ENCODE measurements around the gene MMGT1. TPM values are rescaled to one million over a fixed set of nuclear protein-coding genes. Genes with fewer than 3 reads are reported as not detected.

Gene MMGT1
- polyA plus RNA-seq = 24.7 TPM
- long read RNA-seq, donor 1, partial matches to known transcripts = 0 of 4 reads
- long read RNA-seq, donor 1, other reads (novel, unspliced or antisense) = 0 of 4 reads
- long read RNA-seq, donor 2, transcript MMGT1-201 (4 exons, 3,738 nt) = major isoform, 16 of 16 reads
- long read RNA-seq, donor 2, partial matches to known transcripts = 0 of 16 reads
- long read RNA-seq, donor 2, other reads (novel, unspliced or antisense) = 0 of 16 reads
- long read RNA-seq, donor 3, transcript MMGT1-201 (4 exons, 3,738 nt) = major isoform, 14 of 14 reads
- long read RNA-seq, donor 3, partial matches to known transcripts = 0 of 14 reads
- long read RNA-seq, donor 3, other reads (novel, unspliced or antisense) = 0 of 14 reads
- long read RNA-seq, donor 4, partial matches to known transcripts = 0 of 3 reads
- long read RNA-seq, donor 4, other reads (novel, unspliced or antisense) = 0 of 3 reads
- long read RNA-seq, donor 5, transcript MMGT1-201 (4 exons, 3,738 nt) = major isoform, 10 of 10 reads
- long read RNA-seq, donor 5, partial matches to known transcripts = 0 of 10 reads
- long read RNA-seq, donor 5, other reads (novel, unspliced or antisense) = 0 of 10 reads
- long read RNA-seq, donor 6, transcript MMGT1-201 (4 exons, 3,738 nt) = major isoform, 7 of 7 reads
- long read RNA-seq, donor 6, partial matches to known transcripts = 0 of 7 reads
- long read RNA-seq, donor 6, other reads (novel, unspliced or antisense) = 0 of 7 reads
- long read RNA-seq, donor 7, transcript MMGT1-201 (4 exons, 3,738 nt) = major isoform, 8 of 8 reads
- long read RNA-seq, donor 7, partial matches to known transcripts = 0 of 8 reads
- long read RNA-seq, donor 7, other reads (novel, unspliced or antisense) = 0 of 8 reads
- long read RNA-seq, donor 8, transcript MMGT1-201 (4 exons, 3,738 nt) = major isoform, 10 of 10 reads
- long read RNA-seq, donor 8, partial matches to known transcripts = 0 of 10 reads
- long read RNA-seq, donor 8, other reads (novel, unspliced or antisense) = 0 of 10 reads
- long read RNA-seq, donor 9, transcript MMGT1-201 (4 exons, 3,738 nt) = major isoform, 10 of 10 reads
- long read RNA-seq, donor 9, partial matches to known transcripts = 0 of 10 reads
- long read RNA-seq, donor 9, other reads (novel, unspliced or antisense) = 0 of 10 reads
- long read RNA-seq, donor 10, transcript MMGT1-201 (4 exons, 3,738 nt) = major isoform, 14 of 14 reads
- long read RNA-seq, donor 10, partial matches to known transcripts = 0 of 14 reads
- long read RNA-seq, donor 10, other reads (novel, unspliced or antisense) = 0 of 14 reads
- long read RNA-seq, donor 11, transcript MMGT1-201 (4 exons, 3,738 nt) = major isoform, 7 of 7 reads
- long read RNA-seq, donor 11, partial matches to known transcripts = 0 of 7 reads
- long read RNA-seq, donor 11, other reads (novel, unspliced or antisense) = 0 of 7 reads

- Histone ChIP-seq H3K27ac (ENCODE audit: low read length) (peak within 1 kb of the TSS; percentile 94), H3K4me1 (ENCODE audit: control insufficient read depth, insufficient read depth, low read length) (peaks cover 7% of the 10 kb centered on the region), H3K27me3 (ENCODE audit: control insufficient read depth, insufficient read depth, low read length) (no peaks in the 10 kb centered on the region), H3K36me3 (ENCODE audit: control insufficient read depth, insufficient read depth, low read length) (no peaks in the 10 kb centered on the region), H3K4me3 (ENCODE audit: low read length) (peak within 1 kb of the TSS; percentile 73), H3K9me3 (ENCODE audit: control insufficient read depth, low read depth, low read length) (no peaks in the 10 kb centered on the region)
- DNase-seq = peak; percentile 76 to 88
- WGBS (ENCODE audit: insufficient coverage, low lambda C conversion rate) = no CpG with 5 or more reads among the region's 65 CpGs
Measured at GRCh38 chrX:135973548-135974278, at the start of gene MMGT1. Gene MMGT1, minus strand, starts transcription at chrX:135973988. Its CDS starts 313 bp downstream, at chrX:135973675.

DNA sequence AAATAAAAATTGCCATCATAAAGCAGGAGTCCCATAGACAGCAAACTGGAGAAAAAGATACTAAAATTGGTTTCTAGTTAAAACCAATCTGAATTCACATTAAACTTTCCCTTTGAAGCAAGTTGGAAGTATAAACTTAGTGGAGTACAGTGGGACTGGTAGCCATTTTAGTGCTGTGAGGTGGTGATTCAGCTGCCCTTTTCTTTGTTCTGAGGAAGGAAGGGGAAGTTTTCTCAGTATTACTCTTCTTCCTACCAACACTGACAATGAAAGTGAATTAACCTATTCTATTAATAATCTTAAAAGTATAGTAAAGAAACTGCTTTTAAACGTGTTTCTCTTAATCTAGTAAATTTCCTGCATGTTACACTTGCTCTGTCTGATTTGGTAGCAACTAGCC lies 48.1 kb upstream of the MMGT1 start:
- WGBS (ENCODE audit: insufficient coverage, low lambda C conversion rate) = no CpG with 5 or more reads among the region's 1 CpG
- Histone ChIP-seq H3K4me3 (ENCODE audit: low read length) (no peak overlapping the region), H3K36me3 (ENCODE audit: control insufficient read depth, insufficient read depth, low read length) (peaks cover 12% of the 10 kb centered on the region), H3K27ac (ENCODE audit: low read length) (no peak overlapping the region), H3K9me3 (ENCODE audit: control insufficient read depth, low read depth, low read length) (no peaks in the 10 kb centered on the region), H3K27me3 (ENCODE audit: control insufficient read depth, insufficient read depth, low read length) (no peaks in the 10 kb centered on the region), H3K4me1 (ENCODE audit: control insufficient read depth, insufficient read depth, low read length) (no peaks in the 10 kb centered on the region)
- DNase-seq = no peak

- Histone ChIP-seq H3K36me3 (ENCODE audit: control insufficient read depth, insufficient read depth, low read length) (peaks cover 12% of the 10 kb centered on the region), H3K27ac (ENCODE audit: low read length) (no peak overlapping the region), H3K9me3 (ENCODE audit: control insufficient read depth, low read depth, low read length) (no peaks in the 10 kb centered on the region), H3K27me3 (ENCODE audit: control insufficient read depth, insufficient read depth, low read length) (no peaks in the 10 kb centered on the region), H3K4me1 (ENCODE audit: control insufficient read depth, insufficient read depth, low read length) (no peaks in the 10 kb centered on the region), H3K4me3 (ENCODE audit: low read length) (no peak overlapping the region)
- no CpG with 5 or more reads among the region's 1 CpG for WGBS (ENCODE audit: insufficient coverage, low lambda C conversion rate)
- DNase-seq = no peak
Measured at GRCh38 chrX:136021160-136021559, 47.4 kb upstream of the MMGT1 start.

DNA sequence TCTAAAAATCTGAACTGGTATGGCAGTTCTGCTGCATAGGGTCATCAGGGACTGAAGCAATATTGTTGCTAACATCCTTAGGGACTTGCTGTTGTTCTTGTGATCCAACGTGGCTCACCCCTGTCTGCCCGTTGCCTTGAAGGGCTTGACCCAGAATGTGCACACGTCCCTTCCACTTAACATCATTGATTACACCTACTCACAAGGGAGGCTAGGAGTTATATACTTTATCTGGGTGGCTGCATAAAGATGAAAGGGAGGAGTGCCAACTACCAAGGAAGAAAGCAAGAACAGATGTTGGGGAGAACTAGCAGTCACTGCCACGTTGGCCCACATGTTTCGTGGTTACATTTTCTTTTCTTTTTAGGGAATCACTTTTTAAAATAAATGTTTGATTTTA lies 45.4 kb upstream of the MMGT1 start:
- peaks cover 10% of the 10 kb centered on the region for H3K36me3 ChIP-seq (ENCODE audit: control insufficient read depth, insufficient read depth, low read length)

DNA sequence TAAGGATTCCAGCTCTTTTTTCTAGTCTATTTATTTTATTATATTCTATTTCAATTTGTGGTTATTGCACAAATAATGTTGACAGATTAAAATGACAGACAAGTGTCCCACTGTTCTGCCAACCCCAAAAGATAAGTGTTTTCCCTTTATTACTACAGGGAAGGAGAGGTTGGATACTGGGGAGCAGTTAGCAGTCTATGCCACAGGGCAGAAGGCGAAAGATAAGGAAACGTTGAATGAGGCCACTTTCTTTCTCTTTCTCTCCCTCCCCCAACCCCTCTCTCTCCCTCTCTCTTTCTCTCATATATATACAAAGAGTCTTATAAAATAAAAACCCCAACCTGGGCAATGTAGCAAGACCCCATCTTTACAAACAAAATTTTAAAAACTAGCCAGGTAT lies 43.1 kb upstream of the MMGT1 start:
- H3K4me3 ChIP-seq (ENCODE audit: low read length) = no peak overlapping the region
- no peaks in the 10 kb centered on the region for H3K27me3 ChIP-seq (ENCODE audit: control insufficient read depth, insufficient read depth, low read length)
- H3K9me3 ChIP-seq (ENCODE audit: control insufficient read depth, low read depth, low read length) = no peaks in the 10 kb centered on the region
- no CpG with 5 or more reads among the region's 2 CpGs for WGBS (ENCODE audit: insufficient coverage, low lambda C conversion rate)
- no peak for DNase-seq
- H3K27ac ChIP-seq (ENCODE audit: low read length) = no peak overlapping the region
- peaks cover 10% of the 10 kb centered on the region for H3K36me3 ChIP-seq (ENCODE audit: control insufficient read depth, insufficient read depth, low read length)
- no peaks in the 10 kb centered on the region for H3K4me1 ChIP-seq (ENCODE audit: control insufficient read depth, insufficient read depth, low read length)

More for the DNA sequence above, 45.4 kb upstream of the MMGT1 start:
- H3K27me3 ChIP-seq (ENCODE audit: control insufficient read depth, insufficient read depth, low read length) = no peaks in the 10 kb centered on the region
- H3K4me1 ChIP-seq (ENCODE audit: control insufficient read depth, insufficient read depth, low read length) = no peaks in the 10 kb centered on the region
- 100% methylated on average over 2 of the region's 5 CpGs for WGBS (ENCODE audit: insufficient coverage, low lambda C conversion rate)
- H3K27ac ChIP-seq (ENCODE audit: low read length) = no peak overlapping the region
- H3K9me3 ChIP-seq (ENCODE audit: control insufficient read depth, low read depth, low read length) = no peaks in the 10 kb centered on the region
- no peak overlapping the region for H3K4me3 ChIP-seq (ENCODE audit: low read length)
- no peak for DNase-seq

- H3K9me3 ChIP-seq (ENCODE audit: control insufficient read depth, low read depth, low read length) = no peaks in the 10 kb centered on the region
- no peak for DNase-seq
- H3K4me1 ChIP-seq (ENCODE audit: control insufficient read depth, insufficient read depth, low read length) = no peaks in the 10 kb centered on the region
- no CpG with 5 or more reads among the region's 4 CpGs for WGBS (ENCODE audit: insufficient coverage, low lambda C conversion rate)
- no peak overlapping the region for H3K27ac ChIP-seq (ENCODE audit: low read length)
- no peaks in the 10 kb centered on the region for H3K27me3 ChIP-seq (ENCODE audit: control insufficient read depth, insufficient read depth, low read length)
- H3K4me3 ChIP-seq (ENCODE audit: low read length) = no peak overlapping the region
- peaks cover 7% of the 10 kb centered on the region for H3K36me3 ChIP-seq (ENCODE audit: control insufficient read depth, insufficient read depth, low read length)
Measured at GRCh38 chrX:136015016-136015415, 41.2 kb upstream of the MMGT1 start.

DNA sequence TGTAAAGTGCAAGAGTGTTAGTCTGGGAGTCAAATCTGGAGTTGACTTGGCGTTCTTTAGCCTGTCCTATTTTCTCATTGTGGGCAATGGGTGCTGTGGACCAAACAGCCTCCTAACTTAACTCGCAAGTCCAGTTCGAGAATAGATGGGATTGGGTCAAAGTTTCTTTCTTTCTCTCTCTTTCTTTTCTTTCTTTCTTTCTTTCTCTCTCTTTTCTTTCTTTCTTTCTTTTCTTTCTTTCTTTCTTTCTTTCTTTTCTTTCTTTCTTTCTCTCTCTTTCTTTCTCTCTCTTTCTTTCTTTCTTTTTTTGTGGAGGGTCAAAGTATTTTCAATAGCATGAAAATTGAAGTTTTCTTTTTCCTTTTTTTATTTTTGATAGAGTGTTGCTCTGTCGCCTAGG lies 14.5 kb upstream of the MMGT1 start:
- peaks cover 7% of the 10 kb centered on the region for H3K4me1 ChIP-seq (ENCODE audit: control insufficient read depth, insufficient read depth, low read length)
- no peak overlapping the region for H3K27ac ChIP-seq (ENCODE audit: low read length)
- H3K9me3 ChIP-seq (ENCODE audit: control insufficient read depth, low read depth, low read length) = no peaks in the 10 kb centered on the region
- DNase-seq = no peak
- no peaks in the 10 kb centered on the region for H3K36me3 ChIP-seq (ENCODE audit: control insufficient read depth, insufficient read depth, low read length)
- 100% methylated on average over 1 of the region's 4 CpGs for WGBS (ENCODE audit: insufficient coverage, low lambda C conversion rate)
- H3K4me3 ChIP-seq (ENCODE audit: low read length) = no peak overlapping the region
- no peaks in the 10 kb centered on the region for H3K27me3 ChIP-seq (ENCODE audit: control insufficient read depth, insufficient read depth, low read length)

GRCh38 chrX:135985973-135986310 lies 12.2 kb upstream of the MMGT1 start:
- no CpG with 5 or more reads among the region's 15 CpGs for WGBS (ENCODE audit: insufficient coverage, low lambda C conversion rate)
- Histone ChIP-seq H3K27me3 (ENCODE audit: control insufficient read depth, insufficient read depth, low read length) (no peaks in the 10 kb centered on the region), H3K4me1 (ENCODE audit: control insufficient read depth, insufficient read depth, low read length) (peaks cover 10% of the 10 kb centered on the region), H3K9me3 (ENCODE audit: control insufficient read depth, low read depth, low read length) (no peaks in the 10 kb centered on the region), H3K36me3 (ENCODE audit: control insufficient read depth, insufficient read depth, low read length) (no peaks in the 10 kb centered on the region), H3K27ac (ENCODE audit: low read length) (peak overlapping the region; percentile 78), H3K4me3 (ENCODE audit: low read length) (peak overlapping the region; percentile 86)
- no peak for DNase-seq

DNA sequence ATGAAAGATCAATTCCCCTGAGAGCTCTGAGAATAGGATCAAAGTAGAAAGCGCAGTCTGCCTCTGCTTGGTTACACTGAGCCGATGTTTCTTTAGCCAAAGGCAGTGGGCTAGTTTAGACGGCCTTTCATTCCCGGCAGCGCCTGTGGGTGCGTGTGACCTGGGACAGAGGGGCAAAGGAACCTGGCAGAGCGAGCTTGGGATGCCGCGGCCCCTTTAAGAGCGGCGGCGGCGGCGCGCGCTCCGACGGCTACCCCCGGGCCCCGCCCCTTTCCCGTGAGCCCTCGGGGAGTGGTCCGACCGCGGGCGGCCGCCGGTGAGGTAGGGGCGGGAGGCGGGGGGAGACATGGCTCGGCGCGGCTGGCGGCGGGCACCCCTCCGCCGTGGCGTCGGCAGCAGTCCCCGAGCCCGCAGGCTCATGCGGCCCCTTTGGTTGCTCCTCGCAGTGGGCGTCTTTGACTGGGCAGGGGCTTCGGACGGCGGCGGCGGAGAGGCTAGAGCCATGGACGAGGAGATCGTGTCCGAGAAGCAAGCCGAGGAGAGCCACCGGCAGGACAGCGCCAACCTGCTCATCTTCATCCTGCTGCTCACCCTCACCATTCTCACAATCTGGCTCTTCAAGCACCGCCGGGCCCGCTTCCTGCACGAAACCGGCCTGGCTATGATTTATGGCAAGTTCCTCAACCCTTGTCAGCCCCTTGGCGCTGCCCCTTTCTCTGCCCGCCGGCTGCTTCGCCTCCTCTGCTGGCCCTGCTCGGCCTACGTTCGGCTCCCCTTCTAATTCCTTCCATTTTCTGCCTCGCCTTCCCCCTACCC lies 11.6 kb upstream of the MMGT1 start, which contains the start of gene SLC9A6:
SLC9A6 (plus strand) TSS at position 279 of the 816 bp plus-strand sequence; CDS start at position 503, 224 bp downstream.
- H3K27me3 ChIP-seq (ENCODE audit: control insufficient read depth, insufficient read depth, low read length) = no peaks in the 10 kb centered on the region
- peak within 1 kb of the TSS; percentile 86 for H3K4me3 ChIP-seq (ENCODE audit: low read length)
- H3K9me3 ChIP-seq (ENCODE audit: control insufficient read depth, low read depth, low read length) = no peaks in the 10 kb centered on the region
- peaks cover 10% of the 10 kb centered on the region for H3K4me1 ChIP-seq (ENCODE audit: control insufficient read depth, insufficient read depth, low read length)
- peak within 1 kb of the TSS; percentile 78 for H3K27ac ChIP-seq (ENCODE audit: low read length)
- DNase-seq = peak; percentile 52 to 76
- WGBS (ENCODE audit: insufficient coverage, low lambda C conversion rate) = no CpG with 5 or more reads among the region's 68 CpGs
- H3K36me3 ChIP-seq (ENCODE audit: control insufficient read depth, insufficient read depth, low read length) = no peaks in the 10 kb centered on the region

Data from large intestine (tissue), 12 donors.